PC-3 (cell line): ENCODE results near the gene FAM131C.

Experiments used
- CTCF ChIP-seq: fragments of 300-600 bp; sonication (generic); conservative IDR thresholded peaks from 2 replicates; pipeline ENCODE4 v1.5.1; 2017; ENCODE audit warnings: antibody characterized with exemption, low read depth, mild to moderate bottlenecking, low read length
- EZH2 ChIP-seq: fragments of 300-600 bp; sonication (generic); IDR thresholded peaks from one replicate; pipeline ENCODE4 v1.6.1; 2017; ENCODE audit warnings: antibody characterized with exemption, mild to moderate bottlenecking, low read length; ENCODE audit not compliant: unreplicated experiment

- TF ChIP-seq CTCF: no peak
- TF ChIP-seq EZH2: no peak
Measured at GRCh38 chr1:16028237-16029002, 45.0 kb downstream of the FAM131C start.
